GM04503 (cell line): ENCODE measurements around the gene SLC6A11.

ENCODE experiments used
- DNase-seq: peaks from one replicate; pipeline ENCODE4 v3.0.0-alpha.2; 2012; ENCODE audit warnings: low read depth

SLC6A11 gene

DNA sequence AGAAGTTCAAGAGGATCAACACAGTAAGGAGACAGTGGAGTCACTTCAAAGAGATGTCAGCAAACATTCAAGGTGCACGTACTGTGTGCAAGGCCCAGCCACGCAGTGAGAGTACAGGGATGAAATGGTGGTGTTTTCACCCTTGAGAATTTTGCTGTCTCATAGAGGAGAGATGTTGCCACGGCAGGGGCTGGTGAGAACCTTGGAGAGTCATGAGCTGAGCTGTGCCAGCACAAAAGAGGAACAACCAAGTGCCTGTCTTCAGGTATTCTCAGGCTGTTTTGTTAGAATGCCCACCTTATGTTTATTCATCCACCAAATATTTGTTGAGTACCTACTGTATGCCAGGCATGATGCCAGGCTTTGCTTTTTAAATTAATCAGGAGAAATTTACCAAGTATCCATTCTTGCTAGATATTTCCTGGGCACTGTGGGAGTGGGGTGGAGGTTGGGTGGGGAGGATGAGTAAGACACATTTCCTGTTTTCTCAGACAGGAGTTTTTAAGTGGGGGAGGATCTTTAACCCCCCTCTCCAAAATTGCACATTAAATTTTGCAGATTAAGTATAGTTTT is 72.6 kb downstream of the SLC6A11 start:
- no peak for DNase-seq

GRCh38 chr3:10889206-10889960 is 73.4 kb downstream of the SLC6A11 start:
- no peak for DNase-seq

GRCh38 chr3:10890665-10891064 is 74.6 kb downstream of the SLC6A11 start:
- DNase-seq = no peak

DNA sequence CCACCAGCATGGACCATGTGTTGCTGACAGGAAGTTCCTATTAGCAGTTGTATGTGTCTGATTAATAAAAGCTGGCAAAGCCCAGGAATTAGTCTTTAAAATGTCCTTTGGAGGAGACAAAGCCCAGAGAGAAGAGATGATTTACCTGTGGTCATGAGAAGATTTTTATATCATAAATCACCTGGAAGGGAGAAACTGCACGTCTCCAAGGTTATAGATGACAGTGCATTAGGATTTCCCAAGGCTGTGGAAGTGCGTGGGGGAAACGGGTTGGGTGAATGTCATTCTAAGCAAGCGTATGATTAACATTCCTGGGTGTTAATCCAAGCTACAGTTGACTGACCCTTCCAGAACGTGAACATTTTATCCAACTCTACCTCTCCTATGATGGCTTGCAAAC is 76.6 kb downstream of the SLC6A11 start:
- no peak for DNase-seq

GRCh38 chr3:10901296-10901945 is 85.4 kb downstream of the SLC6A11 start:
- no peak for DNase-seq

GRCh38 chr3:10907262-10907661 is 91.2 kb downstream of the SLC6A11 start:
- DNase-seq = no peak

GRCh38 chr3:10910367-10910766 is 94.3 kb downstream of the SLC6A11 start:
- DNase-seq = no peak

DNA sequence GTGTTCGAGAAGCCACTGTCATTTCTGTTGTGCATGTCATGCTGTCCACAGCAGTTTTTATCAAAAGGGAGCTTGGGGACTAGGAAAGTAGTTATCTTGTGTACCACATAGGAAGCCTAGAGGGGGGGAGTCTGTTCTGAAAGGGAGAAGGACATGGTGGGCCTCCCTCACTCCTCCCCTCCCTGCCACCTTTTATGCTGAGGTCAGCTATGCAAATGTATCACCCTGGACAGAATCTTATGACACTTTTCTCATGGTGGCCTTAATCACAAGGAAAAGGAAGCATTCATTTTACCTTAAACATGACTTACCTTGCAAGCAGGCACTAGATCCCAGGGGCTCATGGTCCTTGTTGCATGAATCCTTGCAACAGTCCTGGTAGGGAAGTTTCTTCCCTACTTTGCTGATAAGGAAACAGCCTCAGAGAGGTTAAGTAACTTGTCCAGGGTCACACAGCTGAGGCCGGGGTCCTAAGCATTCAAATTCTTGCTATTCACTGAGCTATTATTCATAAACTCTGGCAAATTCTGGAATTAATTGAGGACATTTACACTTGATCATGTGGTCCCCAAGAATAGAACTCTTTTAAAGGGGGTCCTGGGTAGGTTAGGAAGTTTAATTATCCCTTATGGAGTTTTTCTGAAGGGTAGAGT is 95.4 kb downstream of the SLC6A11 start:
- DNase-seq = no peak

DNA sequence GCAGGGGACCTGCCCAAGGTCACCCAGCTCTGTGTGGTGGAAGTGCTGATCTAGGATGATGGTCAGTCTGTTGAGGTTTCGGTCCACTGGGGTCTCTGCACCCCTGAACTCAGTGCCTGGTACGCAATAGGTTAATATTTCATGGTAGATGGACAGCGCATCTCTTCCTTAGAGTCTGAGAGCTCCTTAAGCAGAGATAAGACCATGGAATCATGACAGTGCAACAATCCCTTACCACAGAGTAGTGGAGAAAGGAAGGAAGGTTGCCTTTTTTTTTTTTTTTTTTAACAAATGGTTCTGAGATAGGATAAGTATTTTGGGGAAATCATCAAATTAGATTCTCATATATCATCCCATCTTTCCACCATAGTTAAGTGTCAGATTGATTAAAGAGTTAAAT is 96.8 kb downstream of the SLC6A11 start:
- no peak for DNase-seq

GRCh38 chr3:10915376-10915775 is 99.3 kb downstream of the SLC6A11 start:
- no peak for DNase-seq

GRCh38 chr3:10917176-10917575 is 101.1 kb downstream of the SLC6A11 start:
- no peak for DNase-seq

GRCh38 chr3:10918011-10918410 is 102.0 kb downstream of the SLC6A11 start:
- no peak for DNase-seq

DNA sequence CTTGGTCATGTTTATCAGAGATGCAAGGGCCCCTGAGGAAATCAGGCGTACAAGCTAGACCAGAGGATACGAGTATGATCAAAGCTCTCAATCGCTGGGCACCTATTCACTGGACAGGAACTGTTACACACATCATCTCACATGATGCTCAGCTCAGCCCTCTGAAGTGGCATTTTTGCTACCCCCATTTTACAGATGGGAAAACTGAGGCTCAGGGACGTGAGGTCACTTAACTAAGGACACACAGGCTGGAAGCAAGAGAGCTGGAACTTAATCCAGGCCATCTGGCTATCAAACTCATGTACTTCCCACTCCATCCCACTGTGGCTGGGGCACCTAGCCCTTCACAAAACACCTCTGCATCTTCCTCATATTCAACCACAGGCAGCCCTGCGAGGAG is 103.6 kb downstream of the SLC6A11 start:
- no peak for DNase-seq

DNA sequence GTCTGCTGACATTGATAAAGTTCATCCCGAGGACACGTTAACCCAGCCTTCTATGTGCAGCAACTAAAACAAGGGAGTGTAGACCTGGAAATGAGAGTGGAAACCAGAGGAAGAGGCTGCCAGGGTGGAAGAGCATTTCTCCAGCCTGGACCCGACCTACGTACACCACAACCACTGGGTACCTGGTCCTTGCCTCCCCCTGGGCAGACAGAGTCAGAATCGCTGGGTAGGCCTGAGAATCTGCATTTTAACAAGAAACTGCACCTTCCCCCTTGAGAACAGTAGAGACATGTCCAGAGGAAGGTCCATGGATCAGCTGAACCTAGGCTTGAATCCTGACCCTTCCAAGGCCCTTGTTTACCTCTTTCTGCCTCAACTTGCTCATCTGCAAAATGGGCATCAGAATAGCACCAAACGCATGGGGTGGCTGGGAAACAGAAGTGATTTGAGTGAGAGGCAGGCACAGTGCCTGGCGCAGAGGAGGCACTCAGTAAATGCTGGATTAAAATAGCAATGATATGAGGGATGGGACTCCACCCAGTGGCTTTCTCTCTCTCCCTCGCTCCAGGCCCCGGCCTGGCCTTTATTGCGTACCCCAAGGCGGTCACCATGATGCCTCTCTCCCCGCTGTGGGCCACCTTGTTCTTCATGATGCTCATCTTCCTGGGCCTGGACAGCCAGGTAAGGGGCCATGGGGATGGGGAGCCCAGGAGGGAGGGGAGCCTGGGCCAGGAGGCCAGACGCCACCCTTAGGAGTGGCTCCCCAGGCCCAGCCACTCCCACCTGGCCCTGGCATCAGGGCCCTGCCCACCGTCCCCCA is 109.6 kb downstream of the SLC6A11 start:
- no peak for DNase-seq

GRCh38 chr3:10926256-10926810 is 110.3 kb downstream of the SLC6A11 start:
- DNase-seq = no peak

GRCh38 chr3:10926811-10927521 is 110.9 kb downstream of the SLC6A11 start:
- no peak for DNase-seq

GRCh38 chr3:10927551-10927950 is 111.5 kb downstream of the SLC6A11 start:
- no peak for DNase-seq

GRCh38 chr3:10928407-10928960 is 112.5 kb downstream of the SLC6A11 start:
- DNase-seq = no peak

- DNase-seq = no peak
Observed at GRCh38 chr3:10928961-10929471, 113.0 kb downstream of the SLC6A11 start.

DNA sequence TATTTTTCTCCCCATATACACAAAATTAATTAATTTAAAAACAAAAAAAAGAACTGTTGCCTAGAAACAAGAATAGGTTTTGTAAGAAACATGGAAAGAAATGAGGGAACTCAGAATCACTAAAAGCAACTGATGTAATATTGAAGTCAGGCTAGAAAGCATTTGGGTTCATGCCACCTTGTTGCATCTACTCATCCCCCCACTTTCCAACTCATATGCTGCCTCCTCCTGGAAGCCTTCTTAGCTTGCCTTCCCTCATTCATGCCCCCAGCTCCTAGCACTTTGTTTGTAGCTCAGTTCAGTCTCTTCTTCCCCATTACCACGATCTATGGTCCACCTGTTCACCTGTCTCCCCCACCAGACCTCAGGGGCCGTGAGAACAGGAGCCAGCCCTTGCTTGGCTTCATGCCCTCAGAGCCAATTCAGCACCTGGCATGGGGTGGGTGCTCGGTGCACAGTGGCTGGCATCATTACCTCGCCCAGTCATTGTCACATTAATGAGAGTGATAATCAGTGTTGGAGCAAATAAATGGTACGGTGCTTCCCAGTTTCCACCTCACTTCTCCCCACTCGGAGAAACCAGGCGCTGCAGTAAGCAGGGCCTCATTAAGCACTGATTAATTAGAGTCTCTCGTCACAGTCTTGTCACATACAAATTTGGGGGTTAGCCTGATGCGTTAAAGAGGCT is 114.1 kb downstream of the SLC6A11 start:
- DNase-seq = no peak
